ENCODE measurements around the gene PCSK6.

DNA sequence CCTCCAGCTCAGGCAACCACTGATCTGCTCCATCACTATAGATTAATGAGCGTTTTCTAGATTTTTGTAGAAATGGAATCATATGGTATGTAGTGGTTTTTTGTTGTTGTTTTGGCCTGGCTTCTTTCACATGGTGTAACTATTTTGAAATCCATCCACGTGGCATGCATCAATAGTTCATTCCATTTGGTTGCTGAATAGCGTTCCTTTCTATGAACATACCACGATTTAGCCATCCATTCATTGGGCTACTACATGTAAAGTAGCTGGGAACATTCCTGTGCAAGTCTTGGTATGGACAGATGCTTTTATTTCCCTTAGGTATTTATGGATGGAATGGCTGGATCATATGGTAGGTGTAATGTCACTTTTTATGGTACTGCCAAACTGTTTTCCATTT, 227.0 kb downstream of the PCSK6 start:
- TF ChIP-seq, protein P1, sequence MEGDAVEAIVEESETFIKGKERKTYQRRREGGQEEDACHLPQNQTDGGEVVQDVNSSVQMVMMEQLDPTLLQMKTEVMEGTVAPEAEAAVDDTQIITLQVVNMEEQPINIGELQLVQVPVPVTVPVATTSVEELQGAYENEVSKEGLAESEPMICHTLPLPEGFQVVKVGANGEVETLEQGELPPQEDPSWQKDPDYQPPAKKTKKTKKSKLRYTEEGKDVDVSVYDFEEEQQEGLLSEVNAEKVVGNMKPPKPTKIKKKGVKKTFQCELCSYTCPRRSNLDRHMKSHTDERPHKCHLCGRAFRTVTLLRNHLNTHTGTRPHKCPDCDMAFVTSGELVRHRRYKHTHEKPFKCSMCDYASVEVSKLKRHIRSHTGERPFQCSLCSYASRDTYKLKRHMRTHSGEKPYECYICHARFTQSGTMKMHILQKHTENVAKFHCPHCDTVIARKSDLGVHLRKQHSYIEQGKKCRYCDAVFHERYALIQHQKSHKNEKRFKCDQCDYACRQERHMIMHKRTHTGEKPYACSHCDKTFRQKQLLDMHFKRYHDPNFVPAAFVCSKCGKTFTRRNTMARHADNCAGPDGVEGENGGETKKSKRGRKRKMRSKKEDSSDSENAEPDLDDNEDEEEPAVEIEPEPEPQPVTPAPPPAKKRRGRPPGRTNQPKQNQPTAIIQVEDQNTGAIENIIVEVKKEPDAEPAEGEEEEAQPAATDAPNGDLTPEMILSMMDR (conservative IDR thresholded peaks at IDR 0.05; ENCODE audit: low read length): no peak
- no peak for TF ChIP-seq EZH2phosphoT487 (IDR thresholded peaks at IDR 0.05; ENCODE audit: borderline replicate concordance)
